GM12874 (cell line): ENCODE results near the gene LY6G6C.

Experiments used
- TF ChIP-seq, protein P1 (sequence below): IDR thresholded peaks from 2 replicates; pipeline ENCODE4 v1.5.1; 2011; ENCODE audit warnings: low read depth, mild to moderate bottlenecking, control low read depth, low read length, moderate library complexity; ENCODE audit not compliant: insufficient read depth

The LY6G6C gene

DNA sequence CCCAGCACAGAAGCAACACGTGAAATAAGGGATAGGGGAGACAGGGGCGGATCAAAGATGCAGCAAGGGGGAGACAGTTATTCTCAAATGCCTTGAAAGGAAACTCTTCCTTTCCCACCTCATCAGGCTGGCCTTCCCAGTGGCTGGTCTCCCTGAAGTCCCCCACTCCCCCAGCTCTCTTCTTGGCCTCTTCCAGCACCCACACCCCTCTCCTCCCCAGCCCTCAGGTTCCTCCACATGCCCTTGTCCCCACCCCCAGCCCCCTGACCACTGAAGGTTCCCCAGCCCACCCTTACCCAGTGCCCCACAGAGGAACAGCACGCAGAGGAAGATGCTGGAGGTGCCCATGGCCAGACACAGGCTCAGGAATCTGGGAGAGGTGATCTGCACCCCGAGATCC is 8.1 kb downstream of the LY6G6C start:
- TF ChIP-seq, protein P1, sequence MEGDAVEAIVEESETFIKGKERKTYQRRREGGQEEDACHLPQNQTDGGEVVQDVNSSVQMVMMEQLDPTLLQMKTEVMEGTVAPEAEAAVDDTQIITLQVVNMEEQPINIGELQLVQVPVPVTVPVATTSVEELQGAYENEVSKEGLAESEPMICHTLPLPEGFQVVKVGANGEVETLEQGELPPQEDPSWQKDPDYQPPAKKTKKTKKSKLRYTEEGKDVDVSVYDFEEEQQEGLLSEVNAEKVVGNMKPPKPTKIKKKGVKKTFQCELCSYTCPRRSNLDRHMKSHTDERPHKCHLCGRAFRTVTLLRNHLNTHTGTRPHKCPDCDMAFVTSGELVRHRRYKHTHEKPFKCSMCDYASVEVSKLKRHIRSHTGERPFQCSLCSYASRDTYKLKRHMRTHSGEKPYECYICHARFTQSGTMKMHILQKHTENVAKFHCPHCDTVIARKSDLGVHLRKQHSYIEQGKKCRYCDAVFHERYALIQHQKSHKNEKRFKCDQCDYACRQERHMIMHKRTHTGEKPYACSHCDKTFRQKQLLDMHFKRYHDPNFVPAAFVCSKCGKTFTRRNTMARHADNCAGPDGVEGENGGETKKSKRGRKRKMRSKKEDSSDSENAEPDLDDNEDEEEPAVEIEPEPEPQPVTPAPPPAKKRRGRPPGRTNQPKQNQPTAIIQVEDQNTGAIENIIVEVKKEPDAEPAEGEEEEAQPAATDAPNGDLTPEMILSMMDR = no peak

DNA sequence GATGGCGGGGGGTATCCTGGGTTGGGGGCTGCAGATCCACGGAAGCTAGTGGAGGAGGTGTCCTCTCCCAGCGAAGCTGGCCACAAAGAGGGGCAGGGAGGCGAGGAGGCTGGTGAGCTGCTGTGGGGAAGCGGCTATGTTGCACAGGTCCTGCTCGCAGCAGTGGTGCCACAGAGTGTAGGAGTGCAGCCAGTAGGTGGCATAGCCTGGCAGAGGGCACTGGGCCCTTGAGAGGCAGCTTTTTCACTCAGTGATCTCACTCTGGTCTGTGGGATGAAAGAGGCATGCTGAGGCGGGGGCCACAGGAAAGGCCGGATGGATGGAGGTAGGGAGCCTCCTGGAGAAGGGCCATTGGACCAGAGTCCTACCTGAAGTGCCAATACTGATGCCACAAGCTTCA is 9.2 kb downstream of the LY6G6C start:
- TF ChIP-seq, protein P1 = 0 out of 2 replicates have a peak, but pooled peaks have one; percentile 19

DNA sequence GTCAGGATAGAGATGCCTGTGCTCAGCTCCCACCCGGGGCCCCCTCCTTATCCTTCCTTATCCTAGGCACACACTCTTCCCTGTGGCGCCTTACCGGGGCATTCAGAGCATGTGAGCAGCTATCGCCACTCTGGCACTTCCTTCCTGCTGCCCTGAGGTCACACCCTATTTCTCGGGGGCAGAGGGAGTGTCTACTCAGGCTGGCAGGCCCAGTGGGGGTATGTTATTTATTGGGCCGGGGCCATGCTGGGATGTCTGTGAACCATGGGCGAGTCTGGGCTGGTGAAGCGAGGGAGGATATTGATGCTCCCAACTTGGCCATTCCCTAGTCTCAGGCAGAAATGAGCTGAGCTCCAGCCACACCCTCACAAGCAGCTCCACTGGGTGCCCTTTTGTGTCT is 10.3 kb downstream of the LY6G6C start:
- TF ChIP-seq, protein P1 = no peak

DNA sequence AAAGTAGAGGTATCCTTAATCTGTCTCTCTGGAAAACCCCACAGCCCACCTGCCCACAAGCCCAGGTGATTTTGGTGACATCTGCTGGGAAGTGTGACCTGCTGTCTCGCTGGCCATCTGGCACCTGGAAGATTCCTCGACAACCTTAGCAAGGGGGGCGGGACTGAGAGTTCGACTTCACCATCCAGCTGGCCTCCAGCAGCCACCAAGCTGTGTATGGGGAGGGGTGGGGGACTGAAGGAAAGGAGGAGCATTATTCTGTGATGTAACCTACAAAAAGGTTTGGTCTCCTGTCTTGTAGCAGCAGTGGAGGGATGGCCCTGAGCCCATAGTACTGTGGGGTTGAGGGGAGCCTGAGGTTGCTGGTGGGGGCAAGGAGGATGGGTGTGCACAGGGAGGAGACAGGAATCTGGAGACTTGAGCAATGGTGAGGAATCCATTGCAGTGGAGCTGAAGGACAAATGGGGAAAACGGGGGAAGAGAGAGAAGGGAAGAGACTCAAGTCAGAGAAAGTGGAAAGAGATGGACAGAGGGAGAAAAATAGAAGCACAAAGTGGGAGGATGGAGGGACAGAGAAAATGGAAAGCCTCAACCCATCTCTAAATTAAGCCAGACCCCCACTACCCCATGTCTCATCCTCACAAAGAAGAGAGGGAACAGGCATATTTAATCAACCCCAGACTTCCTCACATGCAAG is 10.9 kb downstream of the LY6G6C start:
- TF ChIP-seq, protein P1 = no peak

- TF ChIP-seq, protein P1 = no peak
Observed at GRCh38 chr6:31708224-31708623, 13.3 kb downstream of the LY6G6C start.

- TF ChIP-seq, protein P1 = no peak
Observed at GRCh38 chr6:31707701-31708100, 13.8 kb downstream of the LY6G6C start.

DNA sequence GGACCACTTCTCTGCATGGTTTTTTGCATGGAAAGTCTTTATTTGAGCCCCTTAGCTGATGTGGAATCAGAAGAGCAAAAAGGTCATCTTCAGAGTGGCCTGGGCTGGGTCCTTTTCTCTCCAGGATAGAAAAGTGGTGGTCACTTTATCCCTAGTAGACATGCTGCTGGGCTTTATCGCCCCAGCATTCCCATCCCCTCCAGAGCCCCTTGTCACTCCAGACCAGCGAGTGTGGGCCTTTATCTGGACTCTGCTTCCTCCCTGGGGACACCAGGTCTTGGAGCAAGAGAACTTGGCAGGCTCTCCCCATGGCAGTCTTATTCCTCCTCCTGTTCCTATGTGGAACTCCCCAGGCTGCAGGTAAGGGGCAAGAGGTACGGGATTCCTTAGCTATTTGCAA is 14.9 kb downstream of the LY6G6C start, which contains the start of gene LY6G6F:
Gene LY6G6F, plus strand, starts transcription at position 268 of the 400 bp plus-strand sequence. Its CDS starts 41 bp downstream, at position 309.
- TF ChIP-seq, protein P1 = no peak

DNA sequence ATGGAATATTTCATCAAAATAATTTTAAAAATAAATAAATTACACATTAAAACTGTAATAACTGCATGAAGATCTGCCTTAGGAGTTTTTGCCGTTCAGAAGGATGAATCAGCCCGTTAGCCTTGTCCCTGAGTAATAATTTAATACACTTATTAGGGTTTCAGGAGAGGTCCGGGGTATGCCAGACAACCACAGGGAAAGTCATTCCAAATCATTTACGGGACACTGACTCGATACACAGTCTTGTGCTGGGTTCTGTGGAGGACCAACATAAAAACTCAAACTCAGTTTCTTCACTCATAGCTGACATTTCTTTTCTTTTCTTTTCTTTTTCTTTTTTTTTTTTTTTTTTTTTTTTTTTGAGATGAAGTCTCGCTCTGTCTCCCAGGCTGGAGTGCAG is 15.6 kb downstream of the LY6G6C start:
- TF ChIP-seq, protein P1 = no peak
